NCI-H1105 (cell line): ENCODE results near the gene SMPD4.
"Not testable (repeated sequence)": the region's sequence is repeated elsewhere in the genome, so short reads cannot be mapped to it uniquely, and the experiment has no call there.

Experiments
- DNase-seq: peaks from one replicate; lab custom pipeline; 2025; lab: John Stamatoyannopoulos, UW

SMPD4 gene

GRCh38 chr2:130159376-130159775 is 22.0 kb downstream of the SMPD4 start:
- not testable (repeated sequence) for DNase-seq

GRCh38 chr2:130158631-130159030 is 22.8 kb downstream of the SMPD4 start:
- no peak for DNase-seq

DNA sequence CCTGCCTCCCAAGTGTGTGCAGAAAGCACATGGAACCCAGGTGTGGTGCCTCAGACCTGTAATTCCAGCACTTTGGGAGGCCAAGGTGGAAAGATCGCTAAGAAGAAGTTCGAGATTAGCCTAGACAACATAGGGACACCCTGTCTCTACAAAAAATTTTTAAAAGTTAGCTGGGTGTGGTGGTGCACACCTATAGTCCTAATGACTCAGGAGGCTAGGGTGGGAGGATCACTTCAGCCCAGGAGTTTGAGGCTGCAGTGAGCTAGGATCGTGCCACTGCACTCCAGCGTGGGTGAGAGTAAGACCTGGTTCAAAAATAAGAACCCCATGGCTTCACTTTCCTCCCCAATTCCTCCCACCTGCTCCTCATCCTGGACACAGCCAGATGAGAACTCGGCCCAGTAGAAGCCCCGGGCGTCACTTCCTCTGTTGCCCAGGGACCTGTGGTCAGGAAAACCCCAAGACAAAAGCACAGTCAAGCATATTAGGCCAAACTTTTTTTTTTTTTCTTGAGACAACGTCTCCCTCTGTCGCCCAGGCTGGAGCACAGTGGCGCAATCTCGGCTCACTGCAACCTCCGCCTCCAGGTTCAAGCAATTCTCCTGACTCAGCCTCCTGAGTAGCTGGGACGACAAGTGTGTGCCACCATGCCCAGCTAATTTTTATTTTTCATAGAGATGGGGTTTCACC is 23.4 kb downstream of the SMPD4 start:
- DNase-seq: not testable (repeated sequence)

DNA sequence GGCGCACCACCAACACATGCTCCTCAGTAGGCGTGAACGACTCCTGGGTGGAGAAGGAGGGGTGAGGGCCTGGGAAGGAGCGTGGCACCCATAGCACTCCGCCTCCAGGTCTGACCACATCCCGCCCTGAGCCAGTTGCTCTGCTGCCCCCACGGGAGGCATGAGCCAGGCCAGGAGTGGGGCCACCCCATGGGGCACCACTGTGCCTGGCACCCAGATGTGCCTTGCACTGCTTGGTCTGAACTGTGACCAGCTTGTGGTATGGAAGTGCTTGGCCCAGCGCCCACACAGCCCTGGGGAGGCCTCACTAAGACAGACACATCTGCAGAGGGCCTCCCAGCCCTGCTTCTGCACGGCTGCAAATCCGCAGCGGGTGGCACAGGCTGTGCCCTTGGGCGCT is 24.0 kb downstream of the SMPD4 start:
- DNase-seq: not testable (repeated sequence)

DNA sequence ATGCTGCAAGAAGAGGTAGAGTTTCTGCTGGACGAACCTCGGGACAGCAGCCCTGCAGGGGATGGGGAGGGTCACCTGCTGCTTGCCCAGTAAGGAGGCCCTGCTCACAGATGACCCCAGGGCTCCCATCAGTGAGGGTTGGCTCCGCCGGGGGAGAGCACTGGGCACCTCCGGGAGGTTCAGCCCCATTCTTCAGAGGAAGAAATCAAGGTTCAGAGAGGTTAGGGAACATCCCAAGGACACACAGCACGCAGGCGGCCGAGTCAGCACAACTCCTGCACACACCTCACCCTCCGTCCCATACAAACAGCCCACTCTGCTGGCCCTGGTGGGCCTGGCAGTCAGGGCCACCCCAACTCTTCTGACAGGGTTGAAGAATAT is 24.8 kb downstream of the SMPD4 start:
- DNase-seq: no peak

- peak; percentile 85 for DNase-seq
These were observed 25.3 kb downstream of the SMPD4 start for GRCh38 chr2:130155956-130156623.

DNA sequence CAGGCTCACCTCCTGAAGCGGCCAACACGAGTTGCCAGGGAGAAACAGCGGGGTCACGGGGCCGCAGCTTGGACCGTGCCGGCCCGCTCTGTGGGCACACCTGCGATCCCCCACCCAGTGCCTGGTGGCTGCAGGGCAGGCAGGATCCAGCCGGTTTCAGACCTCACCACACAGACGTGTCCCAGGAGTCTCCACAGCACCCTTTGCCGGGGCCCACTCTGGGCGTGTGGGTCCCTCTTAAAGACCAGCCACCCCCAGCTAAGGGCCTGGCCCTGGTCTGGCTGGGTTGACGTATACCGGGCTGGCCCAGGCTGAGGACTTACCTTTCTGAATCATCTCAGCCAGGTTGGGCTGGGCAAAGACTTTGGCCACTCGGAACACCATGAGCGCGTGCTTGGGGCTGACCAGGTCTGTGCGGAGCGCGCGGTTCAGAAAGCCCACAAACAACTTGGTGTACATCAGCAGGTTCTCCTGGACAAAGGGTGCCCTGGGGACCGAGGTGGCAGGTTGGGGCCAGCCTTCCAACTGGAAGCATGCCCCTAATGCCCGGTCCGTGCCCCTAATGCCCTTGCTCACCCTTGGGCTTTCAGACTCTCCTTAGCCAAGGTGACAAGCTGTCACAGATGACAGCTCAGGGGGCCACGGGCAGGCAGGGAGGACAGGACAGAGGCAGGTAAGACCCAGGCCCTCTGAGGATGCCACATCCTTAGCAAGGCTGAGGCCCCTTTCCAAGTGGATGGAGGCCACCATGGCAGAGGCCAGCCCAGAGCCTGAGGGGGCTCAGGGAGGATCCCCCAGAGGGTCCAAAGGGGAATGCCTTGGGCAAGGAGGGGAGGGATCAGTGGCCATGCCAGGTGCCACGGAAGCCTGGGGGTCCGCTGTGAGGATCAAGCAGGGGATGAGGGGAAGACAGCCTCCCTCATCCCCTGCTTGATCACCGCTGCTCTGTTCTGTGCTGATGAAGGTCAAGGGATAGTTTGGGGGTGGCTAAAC is 26.3 kb downstream of the SMPD4 start:
- no peak for DNase-seq

DNA sequence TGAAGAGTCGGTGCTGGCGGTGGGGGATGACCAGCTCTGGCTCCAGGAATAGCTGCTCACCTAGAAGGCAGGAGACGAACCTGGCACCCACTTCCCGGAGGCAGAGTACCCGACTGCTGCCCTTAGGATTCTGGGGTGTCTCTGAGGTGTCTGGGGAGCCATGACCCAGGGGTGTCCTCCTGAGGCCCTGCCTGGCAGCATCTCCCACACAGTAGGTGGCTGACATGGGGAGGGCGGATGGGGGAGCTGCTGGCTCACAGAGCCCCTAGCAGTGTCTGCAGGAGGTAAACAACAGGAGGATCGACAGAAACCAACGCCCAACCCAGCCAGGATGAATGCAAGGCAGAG is 27.0 kb downstream of the SMPD4 start:
- not testable (repeated sequence) for DNase-seq

DNA sequence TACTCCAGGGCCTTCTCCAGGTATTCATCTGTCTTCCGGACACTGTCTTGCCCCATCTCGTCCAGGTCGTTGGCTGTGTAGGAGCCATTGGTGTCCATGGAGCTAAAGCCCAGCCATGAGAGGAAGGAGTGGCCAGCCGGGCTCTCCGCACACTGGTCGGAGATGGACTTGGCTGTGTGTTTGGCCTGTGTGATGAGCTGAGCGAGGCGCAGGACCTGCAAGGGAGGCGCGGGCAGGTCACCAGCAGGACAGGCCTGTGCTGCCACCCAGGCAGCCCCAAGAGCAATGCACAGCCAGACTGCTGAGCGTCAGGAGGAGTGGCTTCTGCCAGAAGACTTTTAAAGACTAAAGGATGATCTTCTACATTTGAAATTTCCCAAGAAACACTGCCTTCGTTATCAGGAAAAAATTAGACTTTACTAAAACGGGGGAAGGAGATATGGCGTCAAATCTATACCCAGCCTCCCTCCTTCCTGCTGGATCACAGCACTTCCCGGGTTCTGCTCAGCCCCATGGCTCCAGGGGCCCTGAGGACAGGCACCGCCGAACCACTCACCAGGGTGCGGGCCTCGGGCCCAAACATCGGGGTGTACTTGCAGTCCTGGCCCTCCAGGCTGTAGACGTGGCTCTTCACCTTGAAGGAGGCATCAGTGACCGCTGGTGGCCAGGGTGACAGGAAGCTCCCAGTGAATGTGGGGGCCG is 27.5 kb downstream of the SMPD4 start:
- not testable (repeated sequence) for DNase-seq

- no peak for DNase-seq
These were observed 28.4 kb downstream of the SMPD4 start for GRCh38 chr2:130152816-130153595.

GRCh38 chr2:130152136-130152815 is 29.1 kb downstream of the SMPD4 start:
- DNase-seq: not testable (repeated sequence)

GRCh38 chr2:130151145-130151512 is 30.3 kb downstream of the SMPD4 start:
- not testable (repeated sequence) for DNase-seq

- no peak for DNase-seq
These were observed 30.9 kb downstream of the SMPD4 start for GRCh38 chr2:130150181-130151144.

DNA sequence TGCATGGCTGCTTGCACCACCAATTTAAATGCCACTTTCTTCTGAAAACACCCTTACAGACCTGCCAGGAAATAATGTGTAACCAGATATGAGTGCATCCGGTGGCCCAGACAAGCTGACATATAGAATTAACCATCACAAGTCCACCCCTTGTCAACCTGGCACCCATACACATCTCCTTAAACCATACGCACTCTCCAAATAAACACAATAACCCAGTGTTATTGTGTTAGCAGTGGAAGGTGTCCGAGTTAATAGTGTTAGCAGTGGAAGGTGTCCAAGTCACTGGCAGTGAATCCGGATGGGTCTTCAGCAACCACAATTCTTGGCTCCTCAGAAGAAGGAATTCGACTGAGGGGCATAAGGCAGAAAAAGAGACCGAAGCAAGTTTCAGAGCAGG is 32.9 kb downstream of the SMPD4 start:
- DNase-seq: not testable (repeated sequence)

DNA sequence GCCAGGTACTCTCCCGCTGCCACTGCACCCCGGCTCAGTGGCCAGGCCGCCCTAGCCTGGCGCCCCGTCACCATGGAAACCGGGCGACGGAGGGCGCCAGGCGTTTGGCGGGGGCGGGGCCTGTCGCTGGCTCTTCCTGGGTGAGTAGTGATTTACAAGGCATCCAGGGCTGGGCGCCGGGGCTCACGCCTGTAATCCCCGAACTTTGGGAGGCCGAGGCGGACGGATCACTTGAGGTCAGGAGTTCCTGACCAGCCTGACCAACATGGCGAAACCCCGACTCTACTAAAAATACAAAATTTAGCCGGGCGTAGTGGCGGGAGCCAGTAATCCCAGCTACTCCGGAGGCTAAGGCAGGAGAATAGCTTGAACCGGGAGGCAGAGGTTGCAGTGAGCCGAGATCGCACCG is 36.4 kb downstream of the SMPD4 start, which contains the start of gene CCDC74B:
Gene CCDC74B (minus strand): TSS at position 107 of the 409 bp plus-strand sequence. CDS start 116 bp downstream, outside the sequence.
- DNase-seq: peak; percentile 59

GRCh38 chr2:130143266-130144039 is 37.9 kb downstream of the SMPD4 start:
- DNase-seq: not testable (repeated sequence)

GRCh38 chr2:130142396-130143265 is 38.8 kb downstream of the SMPD4 start:
- DNase-seq: not testable (repeated sequence)
